Mucosa of rectum (tissue), 2 donors: ENCODE results near the gene TMEM108.

Experiments
- H3K27ac ChIP-seq, 2 donors: one replicate each; pipeline ENCODE4 v1.7.0; 2013; ENCODE audit warnings: inconsistent platforms in 2 of 2, low read depth in 2 of 2, low read length in 2 of 2
- H3K27me3 ChIP-seq, 2 donors: one replicate each; pipeline ENCODE4 v1.7.0; 2013; ENCODE audit warnings: low read length in 2 of 2; ENCODE audit not compliant: control insufficient read depth in 2 of 2, insufficient read depth in 2 of 2
- H3K36me3 ChIP-seq, 2 donors: one replicate each; pipeline ENCODE4 v1.7.0; 2013; ENCODE audit warnings: low read length in 2 of 2; ENCODE audit not compliant: control insufficient read depth in 2 of 2, insufficient read depth in 2 of 2
- H3K4me1 ChIP-seq, 2 donors: one replicate each; pipeline ENCODE4 v1.7.0; 2013; ENCODE audit warnings: low read length in 2 of 2, mild to moderate bottlenecking in 1 of 2; ENCODE audit not compliant: control insufficient read depth in 2 of 2, insufficient read depth in 2 of 2
- H3K4me3 ChIP-seq, 2 donors: one replicate each; pipeline ENCODE4 v1.7.0; 2013; ENCODE audit warnings: low read length in 2 of 2
- H3K9ac ChIP-seq, 2 donors: one replicate each; pipeline ENCODE4 v1.7.0; 2013; ENCODE audit warnings: low read length in 2 of 2, low read depth in 1 of 2, mild to moderate bottlenecking in 1 of 2
- H3K9me3 ChIP-seq, 2 donors: one replicate each; pipeline ENCODE4 v1.7.0; 2013; ENCODE audit warnings: low read length in 2 of 2; ENCODE audit not compliant: control insufficient read depth in 2 of 2
- donor health status: healthy.
- donor health status: Normal muscosa, but diverticular disease.

The TMEM108 gene

GRCh38 chr3:133158686-133159085, 120.5 kb downstream of the TMEM108 start:
- Histone ChIP-seq H3K9me3 (peaks cover 0 to 2% of the 10 kb centered on the region in 2 donors), H3K27ac (no peak overlapping the region), H3K27me3 (no peaks in the 10 kb centered on the region), H3K4me3 (no peak overlapping the region), H3K4me1 (no peaks in the 10 kb centered on the region), H3K36me3 (no peaks in the 10 kb centered on the region), H3K9ac (no peak overlapping the region)

DNA sequence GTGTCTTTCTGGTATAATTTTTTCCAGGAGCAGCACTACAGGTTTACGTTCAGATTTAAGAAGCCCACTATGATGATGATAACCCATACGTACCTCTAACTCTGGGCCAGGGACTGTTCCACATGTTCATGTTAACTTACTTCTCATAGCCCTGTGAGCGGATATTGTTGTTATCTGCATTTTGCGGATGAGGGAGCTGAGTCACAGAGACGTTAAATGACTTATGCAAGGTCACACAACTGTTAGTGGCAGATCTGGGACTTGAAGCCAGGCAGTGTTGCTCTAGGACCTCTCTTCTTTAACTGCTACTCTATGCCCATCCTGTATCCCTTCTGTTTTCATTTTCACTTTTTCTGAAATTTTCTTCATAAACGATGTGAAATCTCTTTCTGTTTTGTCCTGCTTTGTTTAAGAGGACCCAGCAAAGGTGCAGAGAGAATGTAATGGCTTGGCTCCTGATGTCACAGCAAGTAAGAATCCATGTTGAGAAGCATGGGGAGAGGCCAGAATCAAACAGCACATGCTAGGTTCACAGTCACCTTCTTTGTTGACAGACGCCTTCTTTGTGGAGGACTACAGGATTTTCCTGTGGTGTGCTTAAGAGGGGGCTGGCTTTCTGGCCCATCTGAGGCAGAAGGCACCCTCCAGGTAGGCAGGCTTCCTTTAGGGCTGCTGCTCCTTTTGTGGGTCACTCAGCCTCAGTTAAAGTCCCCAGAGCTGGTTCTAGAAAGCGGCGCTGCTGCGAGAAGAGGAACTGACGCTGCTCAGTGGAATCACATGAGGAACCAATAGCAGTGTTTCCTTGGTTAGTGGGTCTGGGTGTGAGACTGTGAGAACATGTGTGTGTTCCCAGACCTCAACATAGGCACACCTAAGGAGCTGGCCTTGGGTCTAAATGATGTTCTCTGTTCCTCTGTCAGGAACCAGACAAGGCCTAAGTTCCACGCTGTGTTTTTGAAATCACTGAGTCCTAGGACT, 121.6 kb downstream of the TMEM108 start:
- H3K9ac ChIP-seq = no peak overlapping the region
- H3K36me3 ChIP-seq = no peaks in the 10 kb centered on the region
- H3K9me3 ChIP-seq = peaks cover 0 to 2% of the 10 kb centered on the region in 2 donors
- no peak overlapping the region for H3K4me3 ChIP-seq
- H3K4me1 ChIP-seq = no peaks in the 10 kb centered on the region
- H3K27me3 ChIP-seq = no peaks in the 10 kb centered on the region
- no peak overlapping the region for H3K27ac ChIP-seq

GRCh38 chr3:133161656-133162055, 123.5 kb downstream of the TMEM108 start:
- no peak overlapping the region for H3K9ac ChIP-seq

DNA sequence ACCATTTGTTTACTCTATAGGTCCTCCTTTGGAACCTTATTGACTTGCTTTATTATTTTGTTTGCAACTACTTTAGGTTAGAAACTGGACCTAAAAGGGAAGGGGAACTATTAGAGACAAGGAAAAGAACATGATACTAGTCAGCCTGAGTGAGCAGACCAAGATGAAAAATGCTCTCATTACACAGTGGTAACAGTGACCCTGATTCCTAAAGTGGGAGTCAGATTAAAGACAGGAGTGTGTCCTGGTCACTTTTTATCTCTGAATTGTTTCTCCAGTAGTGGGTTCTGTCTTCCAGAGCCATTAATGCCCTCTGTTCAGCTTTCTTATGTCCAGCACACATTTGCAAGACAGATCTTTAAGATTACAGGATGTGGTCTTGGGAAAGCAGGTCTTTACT, 124.1 kb downstream of the TMEM108 start:
- H3K36me3 ChIP-seq = no peaks in the 10 kb centered on the region
- no peaks in the 10 kb centered on the region for H3K27me3 ChIP-seq
- no peaks in the 10 kb centered on the region for H3K9me3 ChIP-seq
- H3K4me3 ChIP-seq = no peak overlapping the region
- H3K27ac ChIP-seq = no peak overlapping the region
- no peak overlapping the region for H3K9ac ChIP-seq
- H3K4me1 ChIP-seq = no peaks in the 10 kb centered on the region

More at GRCh38 chr3:133161656-133162055, 123.5 kb downstream of the TMEM108 start:
- Histone ChIP-seq H3K4me1 (no peaks in the 10 kb centered on the region), H3K9me3 (no peaks in the 10 kb centered on the region), H3K4me3 (no peak overlapping the region), H3K36me3 (no peaks in the 10 kb centered on the region), H3K27ac (no peak overlapping the region), H3K27me3 (no peaks in the 10 kb centered on the region)

- H3K36me3 ChIP-seq = no peaks in the 10 kb centered on the region
- no peak overlapping the region for H3K27ac ChIP-seq
- H3K9me3 ChIP-seq = no peaks in the 10 kb centered on the region
- no peak overlapping the region for H3K4me3 ChIP-seq
- H3K27me3 ChIP-seq = no peaks in the 10 kb centered on the region
- H3K9ac ChIP-seq = no peak overlapping the region
- H3K4me1 ChIP-seq = no peaks in the 10 kb centered on the region
Observed at GRCh38 chr3:133162670-133163305, 124.6 kb downstream of the TMEM108 start.

GRCh38 chr3:133167340-133168024, 129.3 kb downstream of the TMEM108 start:
- H3K27ac ChIP-seq = no peak overlapping the region
- H3K9ac ChIP-seq = no peak overlapping the region
- H3K9me3 ChIP-seq = no peaks in the 10 kb centered on the region
- H3K4me1 ChIP-seq = no peaks in the 10 kb centered on the region
- no peak overlapping the region for H3K4me3 ChIP-seq
- no peaks in the 10 kb centered on the region for H3K36me3 ChIP-seq
- H3K27me3 ChIP-seq = no peaks in the 10 kb centered on the region

DNA sequence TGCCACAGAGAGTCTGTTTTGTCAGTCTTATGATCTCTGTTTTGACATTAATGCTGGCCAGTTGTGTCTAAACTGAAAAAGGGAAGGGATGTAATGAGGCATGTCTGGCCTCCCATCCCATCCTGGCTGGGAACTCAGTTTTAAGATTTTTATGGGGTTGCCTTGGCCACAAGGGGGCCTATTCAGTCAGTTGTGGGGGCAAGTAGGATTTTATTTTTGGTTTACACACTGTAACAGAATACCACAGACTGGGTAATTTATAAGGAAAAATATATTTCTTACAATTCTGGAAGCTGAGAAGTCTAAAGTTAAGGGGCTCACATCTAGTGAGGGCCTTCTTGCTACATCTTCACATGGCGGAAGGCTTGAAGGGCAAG, 129.8 kb downstream of the TMEM108 start:
- H3K4me1 ChIP-seq = no peaks in the 10 kb centered on the region

DNA sequence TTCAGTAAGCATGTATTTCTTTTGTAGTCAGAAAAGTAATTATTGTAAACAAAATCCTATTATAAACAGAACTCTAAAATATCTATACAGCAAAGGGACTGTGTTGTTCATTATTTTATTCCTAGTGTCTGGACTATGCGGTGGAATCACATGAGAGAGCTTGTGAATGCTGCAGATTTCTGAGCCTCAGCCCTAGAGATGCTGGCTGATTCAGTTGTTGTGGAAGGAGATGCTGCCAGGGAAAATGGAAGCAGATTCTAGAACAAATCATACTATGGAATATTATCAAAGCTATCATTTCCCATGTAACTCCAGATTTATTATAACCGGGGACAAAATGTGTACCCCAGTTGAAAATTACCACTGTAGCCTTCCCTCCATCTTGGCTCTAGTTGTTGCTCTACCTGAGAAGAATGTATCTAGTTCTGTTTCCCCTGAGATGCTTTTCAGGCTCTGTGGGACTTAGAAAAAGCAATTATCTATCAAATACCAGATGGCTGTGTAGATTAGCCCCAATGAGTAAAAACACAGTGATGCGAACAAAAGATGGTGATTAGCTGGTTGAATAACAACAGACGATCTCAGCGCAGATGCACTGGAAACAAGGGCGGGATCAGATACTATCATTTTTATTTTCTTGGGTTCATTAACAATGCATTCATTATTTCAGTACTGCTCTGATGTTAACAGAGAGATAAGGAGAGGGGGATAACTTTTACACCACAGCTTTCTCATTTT, 131.3 kb downstream of the TMEM108 start:
- no peaks in the 10 kb centered on the region for H3K4me1 ChIP-seq
- H3K9me3 ChIP-seq = no peaks in the 10 kb centered on the region
- no peaks in the 10 kb centered on the region for H3K36me3 ChIP-seq
- no peak overlapping the region for H3K27ac ChIP-seq
- H3K27me3 ChIP-seq = no peaks in the 10 kb centered on the region
- H3K4me3 ChIP-seq = no peak overlapping the region
- no peak overlapping the region for H3K9ac ChIP-seq

More for the DNA sequence above, 129.8 kb downstream of the TMEM108 start:
- H3K27me3 ChIP-seq = no peaks in the 10 kb centered on the region
- H3K36me3 ChIP-seq = no peaks in the 10 kb centered on the region
- no peak overlapping the region for H3K27ac ChIP-seq
- no peak overlapping the region for H3K4me3 ChIP-seq
- H3K9ac ChIP-seq = no peak overlapping the region
- no peaks in the 10 kb centered on the region for H3K9me3 ChIP-seq

GRCh38 chr3:133171831-133172230, 133.6 kb downstream of the TMEM108 start:
- no peaks in the 10 kb centered on the region for H3K36me3 ChIP-seq

More at GRCh38 chr3:133171831-133172230, 133.6 kb downstream of the TMEM108 start:
- Histone ChIP-seq H3K9ac (no peak overlapping the region), H3K4me1 (no peaks in the 10 kb centered on the region), H3K9me3 (no peaks in the 10 kb centered on the region), H3K27ac (no peak overlapping the region), H3K27me3 (no peaks in the 10 kb centered on the region), H3K4me3 (no peak overlapping the region)
